Measurements from ENCODE around the gene LYL1.

LYL1 gene

DNA sequence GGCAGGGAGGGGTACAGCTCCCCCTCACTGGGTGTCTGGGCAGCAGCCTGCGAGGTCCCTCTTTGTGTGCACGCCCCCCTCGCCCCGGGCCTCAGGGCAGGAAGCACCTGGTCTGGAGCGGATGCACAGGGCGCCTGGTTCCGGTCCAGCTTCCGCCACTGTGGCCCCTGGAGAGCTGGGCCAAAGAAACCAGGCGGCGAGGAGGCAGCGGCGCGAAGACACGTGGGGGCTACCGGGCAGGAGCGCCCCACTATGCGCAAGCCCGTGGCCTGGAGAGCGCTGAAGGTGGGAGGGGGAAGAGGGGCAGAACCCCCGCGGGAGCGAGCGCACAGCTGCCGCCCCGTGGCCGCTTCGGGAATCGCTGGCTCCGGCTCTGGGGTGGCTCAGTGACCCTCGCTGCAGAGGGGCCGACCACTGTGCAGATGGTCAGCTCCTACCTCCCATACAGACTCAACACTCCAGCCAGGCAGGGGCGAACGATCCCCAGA is 1.7 kb upstream of the LYL1 start:
- Histone ChIP-seq H3K27me3 (replicated peaks; ENCODE audit: control insufficient read depth, insufficient read depth, low read length) (no peaks in the 10 kb centered on the region), H3K36me3 (ENCODE audit: control insufficient read depth, insufficient read depth, low read length) (peaks cover 2% of the 10 kb centered on the region), H3K4me3 (replicated peaks; ENCODE audit: low read depth, low read length) (peak overlapping the region; percentile 63)
- TF ChIP-seq, protein P1, sequence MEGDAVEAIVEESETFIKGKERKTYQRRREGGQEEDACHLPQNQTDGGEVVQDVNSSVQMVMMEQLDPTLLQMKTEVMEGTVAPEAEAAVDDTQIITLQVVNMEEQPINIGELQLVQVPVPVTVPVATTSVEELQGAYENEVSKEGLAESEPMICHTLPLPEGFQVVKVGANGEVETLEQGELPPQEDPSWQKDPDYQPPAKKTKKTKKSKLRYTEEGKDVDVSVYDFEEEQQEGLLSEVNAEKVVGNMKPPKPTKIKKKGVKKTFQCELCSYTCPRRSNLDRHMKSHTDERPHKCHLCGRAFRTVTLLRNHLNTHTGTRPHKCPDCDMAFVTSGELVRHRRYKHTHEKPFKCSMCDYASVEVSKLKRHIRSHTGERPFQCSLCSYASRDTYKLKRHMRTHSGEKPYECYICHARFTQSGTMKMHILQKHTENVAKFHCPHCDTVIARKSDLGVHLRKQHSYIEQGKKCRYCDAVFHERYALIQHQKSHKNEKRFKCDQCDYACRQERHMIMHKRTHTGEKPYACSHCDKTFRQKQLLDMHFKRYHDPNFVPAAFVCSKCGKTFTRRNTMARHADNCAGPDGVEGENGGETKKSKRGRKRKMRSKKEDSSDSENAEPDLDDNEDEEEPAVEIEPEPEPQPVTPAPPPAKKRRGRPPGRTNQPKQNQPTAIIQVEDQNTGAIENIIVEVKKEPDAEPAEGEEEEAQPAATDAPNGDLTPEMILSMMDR (IDR thresholded peaks at IDR 0.05; ENCODE audit: insufficient read depth, low read length, poor library complexity, severe bottlenecking): peak; percentile 98
- DNase-seq (ENCODE audit: extremely low read depth, insufficient read length): peak; percentile 90

DNA sequence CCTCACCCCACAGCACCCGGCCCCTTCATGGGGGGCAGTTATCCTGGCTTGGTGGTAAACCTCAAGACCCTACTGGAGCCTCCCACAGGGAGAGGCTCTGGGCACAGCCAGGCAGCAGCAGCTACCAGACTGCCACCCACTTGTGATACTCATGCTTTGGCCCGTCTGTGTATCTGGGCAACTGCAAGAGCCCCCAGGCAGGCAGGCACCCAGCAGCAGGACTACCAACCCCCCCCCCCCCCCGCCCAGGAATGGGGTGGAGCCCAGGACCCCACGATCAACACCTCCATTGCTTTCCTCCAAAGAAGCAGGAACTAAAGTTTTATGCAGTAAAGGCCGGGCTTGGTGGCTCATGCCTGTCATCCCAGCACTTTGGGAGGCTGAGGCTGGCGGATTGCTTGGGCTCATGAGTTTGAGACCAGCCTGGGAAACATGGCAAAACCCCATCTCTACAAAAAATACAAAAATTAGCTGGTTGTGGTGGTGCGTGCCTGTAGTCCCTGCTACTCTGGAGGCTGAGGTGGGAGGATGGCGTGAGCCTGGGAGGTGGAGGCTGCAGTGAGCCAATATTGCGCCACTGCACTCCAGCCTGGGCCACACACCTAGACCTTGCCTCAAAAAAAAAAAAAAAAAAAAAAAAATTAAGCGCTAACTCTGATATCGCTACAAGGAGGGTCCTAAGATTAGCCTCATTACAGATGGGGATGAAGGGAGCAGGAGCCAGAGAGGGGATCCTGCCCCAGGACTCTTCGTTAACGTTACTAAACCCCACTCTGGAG is 1.1 kb upstream of the LYL1 start:
- DNase-seq (ENCODE audit: extremely low read depth, insufficient read length): no peak
- Histone ChIP-seq H3K27me3 (replicated peaks; ENCODE audit: control insufficient read depth, insufficient read depth, low read length) (no peaks in the 10 kb centered on the region), H3K36me3 (ENCODE audit: control insufficient read depth, insufficient read depth, low read length) (peaks cover 2% of the 10 kb centered on the region; the same call in 1 of the 2 replicates), H3K4me3 (replicated peaks; ENCODE audit: low read depth, low read length) (peak overlapping the region; percentile 63)
- TF ChIP-seq, protein P1 (IDR thresholded peaks at IDR 0.05; ENCODE audit: insufficient read depth, low read length, poor library complexity, severe bottlenecking): no peak

DNA sequence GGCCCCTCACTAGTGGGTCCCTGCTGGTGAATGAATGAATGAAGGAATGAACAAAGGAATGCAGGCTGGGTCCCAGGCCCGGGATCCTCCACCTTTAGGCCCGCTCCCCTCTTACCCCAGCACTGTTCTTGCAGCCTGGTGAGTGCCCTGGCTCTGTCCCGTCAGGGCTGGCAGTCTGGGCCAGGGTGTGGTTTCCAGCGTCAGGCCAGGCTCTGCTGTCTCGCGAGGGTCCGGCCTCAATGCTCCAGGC is 317 bp downstream of the LYL1 start:
- TF ChIP-seq, protein P1 (IDR thresholded peaks at IDR 0.05; ENCODE audit: insufficient read depth, low read length, poor library complexity, severe bottlenecking): no peak
- no peaks in the 10 kb centered on the region for H3K27me3 ChIP-seq (replicated peaks; ENCODE audit: control insufficient read depth, insufficient read depth, low read length)
- DNase-seq (ENCODE audit: extremely low read depth, insufficient read length): no peak
- peaks cover under 1% of the 10 kb centered on the region; the same call in 1 of the 2 replicates for H3K36me3 ChIP-seq (ENCODE audit: control insufficient read depth, insufficient read depth, low read length)
- peak overlapping the region; percentile 68 for H3K4me3 ChIP-seq (replicated peaks; ENCODE audit: low read depth, low read length)

DNA sequence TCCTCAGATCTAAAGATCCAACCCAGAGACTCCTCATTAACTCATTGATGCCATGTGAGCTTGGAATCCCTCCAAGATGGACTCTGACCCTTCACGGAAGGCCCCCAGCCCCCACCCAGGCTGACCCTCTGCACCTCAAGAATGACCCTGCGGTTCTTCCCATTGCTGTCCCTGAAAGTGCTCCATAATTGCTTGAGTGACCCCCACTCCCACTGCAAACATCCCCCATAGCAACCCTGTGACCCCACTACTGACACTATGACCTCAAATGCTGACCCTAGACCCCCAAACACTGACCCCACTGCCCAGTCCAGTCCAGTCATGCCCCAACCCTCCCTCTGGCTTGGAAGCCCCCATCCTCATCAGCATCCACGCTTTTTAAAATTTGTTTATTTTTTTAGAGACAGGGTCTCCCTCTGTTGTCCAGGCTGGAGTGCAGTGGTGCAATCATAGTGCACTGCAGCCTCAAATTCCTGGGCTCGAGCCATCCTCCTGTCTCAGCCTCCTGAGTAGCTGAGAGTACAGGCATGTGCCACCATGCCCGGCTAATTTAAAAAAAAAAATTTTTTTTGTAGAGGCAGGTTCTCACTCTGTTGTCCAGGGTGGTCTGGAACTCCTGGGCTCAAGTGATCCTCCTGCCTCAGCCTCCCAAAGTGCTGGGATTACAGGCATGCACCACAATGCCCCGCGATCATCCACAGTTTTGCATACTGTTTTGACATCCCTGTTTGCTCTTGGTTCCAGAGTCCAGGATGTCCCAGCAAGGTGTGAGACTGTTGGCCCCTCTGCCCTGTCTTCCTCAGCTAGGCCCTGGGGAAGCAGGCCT is 855 bp downstream of the LYL1 start:
- TF ChIP-seq, protein P1 (IDR thresholded peaks at IDR 0.05; ENCODE audit: insufficient read depth, low read length, poor library complexity, severe bottlenecking): no peak

DNA sequence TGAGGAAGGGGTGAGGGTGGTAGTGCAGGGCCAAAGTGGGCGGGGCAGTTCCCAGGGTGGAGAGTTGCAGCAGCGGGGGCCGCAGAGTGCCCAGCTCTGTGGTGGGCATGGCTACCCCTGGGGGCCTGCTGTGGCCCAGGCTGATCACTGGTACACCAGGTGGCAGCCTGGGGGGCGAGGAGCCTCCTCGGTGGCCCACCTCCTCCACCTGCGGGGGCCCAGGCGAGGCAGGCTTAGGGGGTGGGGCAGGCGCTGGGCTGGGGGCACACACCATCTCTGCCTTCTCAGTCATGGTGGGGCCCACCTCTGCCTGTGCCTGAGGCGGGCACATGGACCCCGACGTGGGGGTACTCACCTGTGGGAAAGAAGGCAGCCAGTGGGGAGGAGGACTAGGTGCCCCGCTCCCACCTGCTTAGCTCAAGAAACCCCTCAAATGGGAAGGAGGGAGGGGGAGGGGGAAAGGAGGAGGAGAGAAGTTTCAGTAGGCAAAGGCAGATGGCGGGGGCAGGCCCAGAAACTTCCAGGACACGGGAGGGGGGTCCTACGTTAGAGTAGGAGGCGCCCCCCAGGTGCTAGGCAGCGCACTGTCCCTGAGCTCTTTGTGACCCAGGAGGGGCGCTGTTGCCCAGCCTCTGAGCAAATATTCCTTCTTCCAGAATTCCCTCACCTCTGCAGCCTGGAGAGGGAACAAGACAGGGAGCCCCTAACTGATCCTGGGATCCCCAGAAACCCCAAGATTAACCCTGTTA is 1.6 kb downstream of the LYL1 start:
- no peaks in the 10 kb centered on the region; the same call in 1 of the 2 replicates for H3K27me3 ChIP-seq (replicated peaks; ENCODE audit: control insufficient read depth, insufficient read depth, low read length)
- no peaks in the 10 kb centered on the region for H3K36me3 ChIP-seq (ENCODE audit: control insufficient read depth, insufficient read depth, low read length)
- no peak for DNase-seq (ENCODE audit: extremely low read depth, insufficient read length)
- no peak overlapping the region for H3K4me3 ChIP-seq (replicated peaks; ENCODE audit: low read depth, low read length)
- TF ChIP-seq, protein P1 (IDR thresholded peaks at IDR 0.05; ENCODE audit: insufficient read depth, low read length, poor library complexity, severe bottlenecking): peak; percentile 39

More for the DNA sequence above, 855 bp downstream of the LYL1 start:
- Histone ChIP-seq H3K4me3 (replicated peaks; ENCODE audit: low read depth, low read length) (peak overlapping the region; percentile 68), H3K36me3 (ENCODE audit: control insufficient read depth, insufficient read depth, low read length) (no peaks in the 10 kb centered on the region; the same call in 1 of the 2 replicates), H3K27me3 (replicated peaks; ENCODE audit: control insufficient read depth, insufficient read depth, low read length) (no peaks in the 10 kb centered on the region)
- no peak for DNase-seq (ENCODE audit: extremely low read depth, insufficient read length)

Data from GM06990 (cell line).